HCT116 (cell line): ENCODE data around the gene TOPORS. TPM values are rescaled to one million over a fixed set of nuclear protein-coding genes. Genes with fewer than 3 reads are reported as not detected.

ENCODE experiments used
- ATAC-seq: fragments of 200-7000 bp; cut with Tn5 transposase; 2 replicates; pipeline ENCODE4 v1.9.1; 2020; ENCODE audit warnings: mild to moderate bottlenecking, moderate library complexity
- BruUV-seq: library from RNA; stranded (reverse); fragments of 400-500 nt; replicated peaks from 2 replicates; lab custom pipeline; 2021; lab: Mats Ljungman, UMichigan
- CTCF ChIA-PET: fragments of 300-600 bp; sonication (Branson Sonifier 250); formaldehyde crosslinking; loops from one replicate; lab custom pipeline; 2021; ENCODE audit warnings: antibody characterized with exemption; lab: Charles Lee
- POLR2A ChIA-PET: fragments of 300-600, 350-600 bp; sonication (Branson Sonifier 250); formaldehyde crosslinking; loops from one replicate; lab custom pipeline; 2021; ENCODE audit warnings: antibody characterized with exemption; lab: Charles Lee
- RAD21 ChIA-PET, 2 experiments: fragments of 300-600 bp; sonication (Branson Sonifier 250); formaldehyde crosslinking; loops; one replicate each; lab custom pipeline; 2023; ENCODE audit warnings: low total read pairs in 2 of 2; ENCODE audit not compliant: uncharacterized antibody in 2 of 2, unreplicated experiment in 2 of 2, low non-redundant PET in 1 of 2; lab: Charles Lee
- DNase-seq: peaks from one replicate; pipeline ENCODE4 v3.0.0-alpha.2; 2010; ENCODE audit warnings: low read depth, low spot score
- H2AFZ ChIP-seq: fragments of 200-600 bp; shearing (Covaris generic), sonication (generic); 2 replicates; pipeline ENCODE4 v1.6.1; 2017; ENCODE audit warnings: low read depth, mixed run types, mixed read lengths, antibody characterized with exemption, low read length; ENCODE audit not compliant: poor library complexity, severe bottlenecking
- H3K27ac ChIP-seq: 2 replicates; pipeline ENCODE4 v1.5.1; 2012; ENCODE audit warnings: low read depth, low read length
- H3K27me3 ChIP-seq: fragments of 200-600 bp; sonication (generic); 2 replicates; pipeline ENCODE4 v1.6.1; 2016; ENCODE audit warnings: mixed run types, low read length, mixed read lengths; ENCODE audit not compliant: insufficient read depth
- H3K36me3 ChIP-seq, 2 experiments: fragments of 200-500 bp in 1 of 2; fragments of 200-600 bp in 1 of 2; sonication (Bioruptor generic) in 1 of 2; sonication (generic) in 1 of 2; 2 replicates each; pipeline versions ENCODE4 v1.5.1 to v1.6.1; 2014 to 2016; ENCODE audit warnings: low read length in 2 of 2, inconsistent platforms in 1 of 2, mixed read lengths in 1 of 2, mixed run types in 1 of 2; ENCODE audit not compliant: insufficient read depth in 2 of 2, control insufficient read depth in 1 of 2
- H3K4me1 ChIP-seq, 2 experiments: fragments of 200-600 bp in 1 of 2; sonication (generic) in 1 of 2; 2 replicates each; pipeline versions ENCODE4 v1.5.1 to v1.6.1; 2012 to 2017; ENCODE audit warnings: low read length in 2 of 2, inconsistent platforms in 1 of 2, mild to moderate bottlenecking in 1 of 2, mixed read lengths in 1 of 2, mixed run types in 1 of 2, moderate library complexity in 1 of 2; ENCODE audit not compliant: insufficient read depth in 2 of 2, control insufficient read depth in 1 of 2
- H3K4me2 ChIP-seq: fragments of 200-600 bp; sonication (generic); 2 replicates; pipeline ENCODE4 v1.6.1; 2017; ENCODE audit warnings: mixed run types, low read length, mixed read lengths
- H3K4me3 ChIP-seq, 2 experiments: fragments of 200-600 bp in 1 of 2; sonication (generic) in 1 of 2; replicated peaks in 1 of 2; 2 replicates each; pipeline ENCODE4 v1.5.1; 2011 to 2016; ENCODE audit warnings: low read length in 2 of 2, control low read depth in 1 of 2, low read depth in 1 of 2, mild to moderate bottlenecking in 1 of 2, mixed read lengths in 1 of 2, mixed run types in 1 of 2
- H3K79me2 ChIP-seq: fragments of 200-600 bp; sonication (generic); 2 replicates; pipeline ENCODE4 v1.6.1; 2017; ENCODE audit warnings: mild to moderate bottlenecking, mixed run types, low read length, moderate library complexity, mixed read lengths; ENCODE audit not compliant: insufficient read depth
- H3K9ac ChIP-seq: fragments of 200-600 bp; sonication (generic); 2 replicates; pipeline ENCODE4 v1.6.1; 2016; ENCODE audit warnings: low read length, mixed read lengths
- H3K9me2 ChIP-seq: fragments of 200-600 bp; sonication (generic), shearing (Covaris generic); 2 replicates; pipeline ENCODE4 v1.6.1; 2017; ENCODE audit warnings: mixed run types, mild to moderate bottlenecking, moderate library complexity; ENCODE audit not compliant: insufficient read depth
- H3K9me3 ChIP-seq, 2 experiments: fragments of 200-500 bp in 1 of 2; fragments of 200-600 bp in 1 of 2; sonication (Bioruptor generic) in 1 of 2; sonication (generic) in 1 of 2; 2 replicates each; pipeline ENCODE4 v1.6.1; 2014 to 2017; ENCODE audit warnings: low read length in 2 of 2, mixed read lengths in 2 of 2, inconsistent platforms in 1 of 2, low read depth in 1 of 2, mild to moderate bottlenecking in 1 of 2, mixed run types in 1 of 2, moderate library complexity in 1 of 2; ENCODE audit not compliant: control insufficient read depth in 1 of 2, insufficient read depth in 1 of 2
- H4K20me1 ChIP-seq: fragments of 200-600 bp; sonication (generic), shearing (Covaris generic); 2 replicates; pipeline ENCODE4 v1.6.1; 2017; ENCODE audit warnings: mixed run types, mild to moderate bottlenecking, moderate library complexity; ENCODE audit not compliant: insufficient read depth
- CEBPB ChIP-seq: IDR thresholded peaks from 2 replicates; pipeline ENCODE4 v1.6.1; 2012; ENCODE audit warnings: low read depth
- EZH2 ChIP-seq: fragments of 200-600 bp; sonication (generic); IDR thresholded peaks from 2 replicates; pipeline ENCODE4 v1.6.1; 2017; ENCODE audit warnings: antibody characterized with exemption, mixed run types
- FOSL1 ChIP-seq: IDR thresholded peaks from 2 replicates; pipeline ENCODE4 v1.6.1; 2012; ENCODE audit warnings: low read depth
- JUND ChIP-seq: IDR thresholded peaks from 2 replicates; pipeline ENCODE4 v1.6.1; 2012
- REST ChIP-seq: IDR thresholded peaks from 2 replicates; pipeline ENCODE4 v1.6.1; 2012; ENCODE audit warnings: low read depth
- SP1 ChIP-seq: IDR thresholded peaks from 2 replicates; pipeline ENCODE4 v1.6.1; 2012; ENCODE audit warnings: low read depth
- SRF ChIP-seq: IDR thresholded peaks from 2 replicates; pipeline ENCODE4 v1.6.1; 2012; ENCODE audit warnings: low read depth
- YY1 ChIP-seq: IDR thresholded peaks from 2 replicates; pipeline ENCODE4 v1.6.1; 2011; ENCODE audit warnings: low read length, low read depth, moderate library complexity, mild to moderate bottlenecking; ENCODE audit not compliant: insufficient replicate concordance; ENCODE audit errors: extremely low read depth
- ZNF274 ChIP-seq: fragments of 200-500 bp; sonication (Bioruptor generic); IDR thresholded peaks from 2 replicates; pipeline ENCODE4 v1.6.1; 2014; ENCODE audit warnings: mild to moderate bottlenecking, low read depth, low read length, inconsistent platforms
- intact Hi-C: fragments of 100-400 bp; cut with micrococcal nuclease; formaldehyde crosslinking; loops from 2 replicates; pipeline ENCODE4 v1.10.0; 2022
- total RNA-seq: library from RNA; stranded (reverse); gene quantifications from one replicate; pipeline ENCODE4 v1.2.1, GENCODE V29; 2021; ENCODE audit not compliant: unreplicated experiment

Gene TOPORS
- total RNA-seq, 1 experiment from 2014 or later = 12.7 TPM

GRCh38 chr9:32525709-32526030 is 26.7 kb downstream of the TOPORS start:
- peak overlapping the region; percentile 76 to 81 for H3K4me3 ChIP-seq
- H4K20me1 ChIP-seq = no peaks in the 10 kb centered on the region
- TF ChIP-seq CEBPB = no peak
- no peak for TF ChIP-seq JUND
- no peak for TF ChIP-seq EZH2
- no peak for TF ChIP-seq SRF
- TF ChIP-seq SP1 = no peak
- TF ChIP-seq YY1 = no peak
- no peak for TF ChIP-seq FOSL1
- no peak for TF ChIP-seq ZNF274
- TF ChIP-seq REST = no peak
- TF ChIP-seq, all 23 proteins: peak for 0
- RAD21 ChIA-PET = interaction anchor here (0.9 to 1.5 kb wide), 4 partner anchors 26 to 146 kb away, joined by 3 to 8 read pairs (median 5); partner anchors contain the start of genes ACO1 (in 1 of the 2) and SMIM27 (in 1 of the 2)
- Histone ChIP-seq H2AFZ (peak overlapping the region; percentile 82), H3K27ac (peak overlapping the region; percentile 76), H3K4me2 (peak overlapping the region; percentile 97), H3K36me3 (no peaks in the 10 kb centered on the region), H3K9ac (peak overlapping the region; percentile 78), H3K9me3 (no peaks in the 10 kb centered on the region), H3K4me1 (peaks cover 11 to 24% of the 10 kb centered on the region in 2 experiments; a peak in 3 of 4 replicates), H3K27me3 (no peaks in the 10 kb centered on the region), H3K79me2 (peaks cover 21% of the 10 kb centered on the region), H3K9me2 (no peaks in the 10 kb centered on the region)
- CTCF ChIA-PET = interaction anchor here (0.7 to 3.3 kb wide), 10 partner anchors 18 to 146 kb away, joined by 3 to 62 read pairs (median 6); partner anchors contain the start of genes ACO1 and TOPORS
- DNase-seq (no peak), ATAC-seq (no peak)
- intact Hi-C loops = loop anchor here (1.0 to 2.0 kb wide), 3 partner anchors 47 to 146 kb away; partner anchors contain the start of genes ACO1 and NDUFB6
- no TSS peak for BruUV-seq
- POLR2A ChIA-PET = interaction anchor here (1.4 kb wide), 1 partner anchor 10 kb away, joined by 5 read pairs; no protein-coding TSS in a partner anchor
